A549 treated with ZK216348 at 1 μM for 4 hours (cell line): ENCODE results near the gene PPP6R3. TPM values are rescaled to one million over a fixed set of nuclear protein-coding genes. Genes with fewer than 3 reads are reported as not detected.

Experiments
- total RNA-seq: library from RNA; stranded (reverse); fragments of 200-300 nt; extraction: Qiagen RNA extraction; gene quantifications from 5 replicates; pipeline ENCODE4 v1.2.3, GENCODE V29; 2022; ENCODE audit warnings: low read depth

PPP6R3 gene, protein sequence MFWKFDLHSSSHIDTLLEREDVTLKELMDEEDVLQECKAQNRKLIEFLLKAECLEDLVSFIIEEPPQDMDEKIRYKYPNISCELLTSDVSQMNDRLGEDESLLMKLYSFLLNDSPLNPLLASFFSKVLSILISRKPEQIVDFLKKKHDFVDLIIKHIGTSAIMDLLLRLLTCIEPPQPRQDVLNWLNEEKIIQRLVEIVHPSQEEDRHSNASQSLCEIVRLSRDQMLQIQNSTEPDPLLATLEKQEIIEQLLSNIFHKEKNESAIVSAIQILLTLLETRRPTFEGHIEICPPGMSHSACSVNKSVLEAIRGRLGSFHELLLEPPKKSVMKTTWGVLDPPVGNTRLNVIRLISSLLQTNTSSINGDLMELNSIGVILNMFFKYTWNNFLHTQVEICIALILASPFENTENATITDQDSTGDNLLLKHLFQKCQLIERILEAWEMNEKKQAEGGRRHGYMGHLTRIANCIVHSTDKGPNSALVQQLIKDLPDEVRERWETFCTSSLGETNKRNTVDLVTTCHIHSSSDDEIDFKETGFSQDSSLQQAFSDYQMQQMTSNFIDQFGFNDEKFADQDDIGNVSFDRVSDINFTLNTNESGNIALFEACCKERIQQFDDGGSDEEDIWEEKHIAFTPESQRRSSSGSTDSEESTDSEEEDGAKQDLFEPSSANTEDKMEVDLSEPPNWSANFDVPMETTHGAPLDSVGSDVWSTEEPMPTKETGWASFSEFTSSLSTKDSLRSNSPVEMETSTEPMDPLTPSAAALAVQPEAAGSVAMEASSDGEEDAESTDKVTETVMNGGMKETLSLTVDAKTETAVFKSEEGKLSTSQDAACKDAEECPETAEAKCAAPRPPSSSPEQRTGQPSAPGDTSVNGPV
- total RNA-seq, result 47.2 to 67.3 TPM (median 55.0 TPM) in 5 replicates

DNA sequence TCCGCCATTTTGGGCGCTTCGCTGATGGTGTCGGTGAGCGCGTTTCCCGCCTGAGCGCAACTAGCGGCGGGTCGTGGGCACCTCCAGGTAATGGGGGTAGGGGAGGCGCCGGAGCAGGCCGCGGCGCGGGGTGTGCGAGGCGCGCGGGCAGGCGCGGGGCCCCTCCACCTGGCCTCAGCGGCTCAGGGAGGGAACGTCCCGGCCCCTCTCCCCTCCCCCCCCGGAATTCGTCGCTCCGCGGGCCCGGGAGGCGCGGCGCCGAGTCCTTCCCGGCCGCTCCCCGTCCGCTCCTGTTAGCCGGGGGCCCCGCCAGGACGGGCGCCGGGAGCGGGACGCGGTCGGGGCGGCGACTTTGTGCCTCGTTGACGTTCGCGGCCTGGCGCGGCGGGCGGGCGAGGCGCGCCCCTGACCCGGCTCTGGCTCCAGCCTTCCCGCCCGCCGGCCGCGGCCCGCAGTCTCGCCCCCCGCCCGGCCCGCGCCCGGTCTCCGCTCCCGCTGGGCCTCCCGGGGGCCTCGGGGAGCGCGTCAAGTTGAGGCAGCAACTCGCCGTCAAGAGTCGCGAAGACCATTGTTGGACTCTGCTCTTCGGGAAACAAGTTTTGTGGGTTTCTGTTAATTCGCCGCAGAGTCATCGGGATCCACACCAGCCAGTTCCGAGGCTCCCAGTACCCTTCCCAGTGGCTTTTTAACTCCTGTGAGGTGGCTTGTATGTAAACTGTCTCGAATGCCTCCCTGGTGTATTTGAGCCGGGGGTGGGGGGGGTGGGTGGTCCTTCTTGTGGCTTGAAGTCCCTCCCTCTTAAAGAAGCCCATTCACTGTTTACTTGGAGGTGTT lies at the start of gene PPP6R3:
Gene PPP6R3 (plus strand): TSS at position 12 of the 834 bp plus-strand sequence. CDS start 76,913 bp downstream, outside the sequence.

Other genes with a start within 250 kb of the PPP6R3 start
- gene KMT5B, start 247.5 kb upstream of the PPP6R3 start, total RNA-seq, result 17.2 to 25.8 TPM (median 21.1 TPM) in 5 replicates
- 49.2 to 63.5 TPM (median 61.6 TPM) in 5 replicates for gene C11orf24, start 188.8 kb upstream of the PPP6R3 start, total RNA-seq
- gene LRP5, start 148.2 kb upstream of the PPP6R3 start, total RNA-seq, result 27.8 to 57.9 TPM (median 52.8 TPM) in 5 replicates
- 11.6 to 21.0 TPM (median 18.7 TPM) in 5 replicates for gene GAL, start 223.8 kb downstream of the PPP6R3 start, total RNA-seq